Activated CD8-positive, alpha-beta T cell treated with anti-CD3 and anti-CD28 coated beads, Interleukin-2, amount 10 ng/mL, durations not matched to agents 7 days and 5 days (primary cell): Measurements from ENCODE around the gene CUL3. TPM values are rescaled to one million over a fixed set of nuclear protein-coding genes. Genes with fewer than 3 reads are reported as not detected.
"Not testable (repeated sequence)": the region's sequence is repeated elsewhere in the genome, so short reads cannot be mapped to it uniquely, and the experiment has no call there.

Source experiments
- ATAC-seq: fragments of 150-1000 bp; cut with Tn5 transposase; one replicate; pipeline ENCODE4 v1.10.0; 2021; ENCODE audit warnings: moderate library complexity
- CTCF ChIA-PET: fragments of 350-600 bp; sonication (Branson Sonifier 250); formaldehyde crosslinking; loops from one replicate; lab custom pipeline; 2021; ENCODE audit warnings: antibody characterized with exemption; lab: Charles Lee
- POLR2A ChIA-PET: fragments of 350-600 bp; sonication (Branson Sonifier 250); formaldehyde crosslinking; loops from one replicate; lab custom pipeline; 2021; ENCODE audit warnings: antibody characterized with exemption; lab: Charles Lee
- DNase-seq: peaks from one replicate; pipeline ENCODE4 v3.0.0-alpha.2; 2020
- H3K27ac Mint-ChIP-seq: one replicate; pipeline ENCODE4 v1.8.0; 2021; ENCODE audit warnings: mild to moderate bottlenecking, mixed read lengths
- H3K27me3 Mint-ChIP-seq: one replicate; pipeline ENCODE4 v1.8.0; 2021; ENCODE audit warnings: low read depth, mixed read lengths
- H3K36me3 Mint-ChIP-seq: one replicate; pipeline ENCODE4 v1.8.0; 2021; ENCODE audit warnings: low read depth, mixed read lengths
- H3K4me1 Mint-ChIP-seq: one replicate; pipeline ENCODE4 v1.8.0; 2021; ENCODE audit warnings: low read depth, mixed read lengths
- H3K4me3 Mint-ChIP-seq: one replicate; pipeline ENCODE4 v1.8.0; 2021; ENCODE audit warnings: mild to moderate bottlenecking, mixed read lengths
- H3K9me3 Mint-ChIP-seq: one replicate; pipeline ENCODE4 v1.8.0; 2022; ENCODE audit warnings: mixed read lengths; ENCODE audit not compliant: insufficient read depth
- total RNA-seq, 2 experiments: library from RNA; stranded (reverse); gene quantifications; one replicate each; pipeline ENCODE4 v1.2.3, GENCODE V29; 2021

The CUL3 gene
- total RNA-seq, 2 experiments from 2014 or later, result 77.9 to 82.0 TPM

DNA sequence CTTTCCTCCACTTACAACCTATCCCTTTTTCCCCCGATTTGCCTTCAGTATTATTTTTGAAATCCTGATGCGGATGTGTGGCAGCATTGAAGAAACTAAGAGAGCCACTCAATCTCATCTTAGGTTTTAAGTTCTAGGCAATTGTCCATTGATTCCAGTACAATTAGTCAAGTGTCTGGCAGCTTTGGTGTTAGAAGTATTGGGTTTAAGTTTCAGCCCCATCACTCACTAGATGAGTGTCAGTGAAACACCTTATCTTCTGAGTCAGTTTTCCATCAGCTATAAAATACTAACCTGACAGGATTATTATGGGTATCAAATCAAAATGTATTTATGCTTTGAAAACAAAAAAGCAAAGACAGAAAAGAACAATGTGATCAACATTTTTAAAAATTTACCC is 16.8 kb upstream of the CUL3 start:
- H3K4me3 Mint-ChIP-seq, result no peak overlapping the region
- H3K4me1 Mint-ChIP-seq, result peaks cover 10% of the 10 kb centered on the region
- POLR2A ChIA-PET, result interaction anchor here (1.5 kb wide), 1 partner anchor 16 kb away, joined by 5 read pairs; the partner anchor contains the start of gene CUL3
- peaks cover 8% of the 10 kb centered on the region for H3K9me3 Mint-ChIP-seq
- peaks cover 4% of the 10 kb centered on the region for H3K36me3 Mint-ChIP-seq
- H3K27me3 Mint-ChIP-seq, result peaks cover 4% of the 10 kb centered on the region
- no peak for ATAC-seq
- DNase-seq, result no peak
- H3K27ac Mint-ChIP-seq, result no peak overlapping the region
- CTCF ChIA-PET, result interaction anchor here (0.6 to 1.8 kb wide), 2 partner anchors 26 to 49 kb away, joined by 3 to 10 read pairs; no protein-coding TSS in a partner anchor

DNA sequence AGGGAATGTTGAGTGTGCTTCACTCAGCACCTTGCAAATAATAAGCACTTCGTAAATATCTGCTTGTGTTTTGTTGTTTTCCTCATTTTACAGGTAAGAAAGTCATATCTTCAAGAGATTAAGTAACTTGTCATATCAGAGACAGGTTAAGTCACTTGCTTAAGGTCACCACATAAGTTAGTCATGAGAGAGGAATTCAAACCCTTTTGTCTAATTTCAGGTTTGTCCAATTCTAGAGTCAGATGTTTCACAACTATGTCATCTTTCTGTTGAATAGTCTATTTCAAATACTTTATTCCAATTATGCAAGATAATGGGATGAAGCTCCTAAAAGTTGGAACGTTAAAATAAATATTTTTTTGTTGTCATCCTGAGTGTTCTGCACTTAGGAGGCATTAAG is 13.5 kb upstream of the CUL3 start:
- DNase-seq (no peak), ATAC-seq (no peak)
- Mint-ChIP-seq H3K27me3 (peaks cover 4% of the 10 kb centered on the region), H3K4me1 (peaks cover 10% of the 10 kb centered on the region), H3K27ac (no peak overlapping the region), H3K36me3 (peaks cover 4% of the 10 kb centered on the region), H3K9me3 (peaks cover 4% of the 10 kb centered on the region), H3K4me3 (no peak overlapping the region)
- ChIA-PET POLR2A (no interaction called here), CTCF (no interaction called here)

DNA sequence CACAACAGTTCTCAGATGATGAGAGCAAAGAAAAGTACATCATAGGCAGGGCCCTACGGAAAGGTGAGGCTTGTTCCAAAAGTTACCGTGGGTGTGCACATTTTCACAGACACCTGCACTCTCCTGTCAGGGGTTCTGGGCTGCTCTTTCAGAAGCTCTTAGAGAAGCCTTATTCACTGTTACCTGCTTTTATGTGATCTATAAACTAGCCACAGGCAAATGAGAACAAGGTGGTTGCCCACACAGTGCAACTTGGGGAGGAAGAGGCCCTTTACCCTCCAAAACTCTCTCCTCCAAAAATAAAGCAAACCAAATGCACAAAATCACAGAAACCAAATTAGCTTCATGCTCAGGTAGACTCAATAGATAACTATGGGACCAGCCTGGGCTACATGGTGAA is 11.1 kb upstream of the CUL3 start:
- DNase-seq (no peak), ATAC-seq (no peak)
- no peak overlapping the region for H3K27ac Mint-ChIP-seq
- no peaks in the 10 kb centered on the region for H3K4me1 Mint-ChIP-seq
- no peaks in the 10 kb centered on the region for H3K9me3 Mint-ChIP-seq
- no peaks in the 10 kb centered on the region for H3K36me3 Mint-ChIP-seq
- ChIA-PET CTCF (no interaction called here), POLR2A (no interaction called here)
- no peak overlapping the region for H3K4me3 Mint-ChIP-seq
- H3K27me3 Mint-ChIP-seq, result peaks cover 2% of the 10 kb centered on the region

DNA sequence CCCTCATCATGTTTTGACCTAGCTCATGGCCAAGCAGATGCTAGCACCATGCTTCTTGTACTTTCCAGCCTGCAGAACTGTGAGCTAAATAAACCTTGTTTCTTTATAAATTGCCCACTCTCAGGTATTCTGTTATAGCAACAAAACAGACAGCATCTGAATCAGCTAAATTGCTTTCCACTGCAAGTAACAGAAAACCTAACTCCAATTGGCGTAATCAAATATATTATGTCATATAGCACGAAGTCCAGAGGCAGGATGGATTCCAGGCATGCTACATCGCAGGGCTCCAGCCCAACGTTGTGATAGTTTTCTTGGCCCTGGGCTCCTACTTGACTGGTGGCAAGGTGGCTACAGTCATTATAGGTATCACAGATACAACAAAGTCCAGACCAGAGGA is 10.4 kb upstream of the CUL3 start:
- H3K36me3 Mint-ChIP-seq, result no peaks in the 10 kb centered on the region
- ChIA-PET CTCF (no interaction called here), POLR2A (no interaction called here)
- H3K27ac Mint-ChIP-seq, result no peak overlapping the region
- no peak overlapping the region for H3K4me3 Mint-ChIP-seq
- no peaks in the 10 kb centered on the region for H3K9me3 Mint-ChIP-seq
- no peak for DNase-seq
- no peaks in the 10 kb centered on the region for H3K4me1 Mint-ChIP-seq
- ATAC-seq, result no peak
- peaks cover 2% of the 10 kb centered on the region for H3K27me3 Mint-ChIP-seq

DNA sequence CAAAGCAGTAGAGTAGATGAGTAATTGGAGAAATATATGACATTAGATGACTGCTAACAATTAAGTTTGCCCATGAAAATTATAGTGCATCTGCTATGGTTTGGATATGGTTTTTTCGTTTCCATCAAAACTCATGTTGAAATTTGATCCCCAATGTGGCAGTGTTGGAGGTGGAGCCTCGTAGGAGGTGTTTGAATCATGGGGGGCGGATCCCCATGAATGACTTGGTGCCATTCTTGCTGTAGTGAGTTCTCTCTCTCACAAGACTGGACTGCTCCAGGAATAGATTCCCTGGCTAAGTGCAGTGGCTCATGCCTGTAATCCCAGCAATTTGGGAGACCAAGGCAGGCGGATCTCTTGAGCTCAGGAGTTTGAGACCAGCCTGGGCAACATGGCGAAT is 9.7 kb upstream of the CUL3 start:
- DNase-seq (no peak), ATAC-seq (no peak)
- Mint-ChIP-seq H3K27ac (no peak overlapping the region), H3K4me3 (no peak overlapping the region), H3K4me1 (no peaks in the 10 kb centered on the region), H3K27me3 (no peaks in the 10 kb centered on the region), H3K36me3 (no peaks in the 10 kb centered on the region), H3K9me3 (no peaks in the 10 kb centered on the region)
- ChIA-PET CTCF (no interaction called here), POLR2A (no interaction called here)

DNA sequence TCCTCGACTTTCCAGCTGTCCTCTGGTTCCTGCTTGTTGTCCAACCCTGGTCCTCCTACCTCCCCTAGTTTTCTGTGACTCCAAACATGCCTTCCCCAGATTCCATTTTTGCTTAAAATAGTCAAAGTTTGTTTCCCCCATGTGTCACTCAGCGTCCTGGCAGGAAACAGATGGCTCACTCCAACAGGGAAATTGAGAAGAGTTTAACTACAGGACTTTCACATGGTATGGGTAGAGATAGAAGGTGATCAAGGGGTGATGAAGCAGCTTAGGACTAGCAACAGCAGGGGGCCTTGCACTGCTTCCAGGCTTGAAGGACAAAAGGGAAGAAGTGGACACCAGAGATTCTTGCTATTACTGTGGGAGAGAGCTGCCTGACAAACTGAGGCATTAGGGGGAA is 6.1 kb upstream of the CUL3 start:
- H3K4me1 Mint-ChIP-seq, result peaks cover 15% of the 10 kb centered on the region
- H3K36me3 Mint-ChIP-seq, result no peaks in the 10 kb centered on the region
- ATAC-seq, result no peak
- POLR2A ChIA-PET, result no interaction called here
- no peak overlapping the region for H3K4me3 Mint-ChIP-seq
- H3K27me3 Mint-ChIP-seq, result no peaks in the 10 kb centered on the region
- CTCF ChIA-PET, result interaction anchor here (0.9 kb wide), 1 partner anchor 222 kb away, joined by 3 read pairs; no protein-coding TSS in a partner anchor
- no peak overlapping the region for H3K27ac Mint-ChIP-seq
- H3K9me3 Mint-ChIP-seq, result no peaks in the 10 kb centered on the region
- no peak for DNase-seq

DNA sequence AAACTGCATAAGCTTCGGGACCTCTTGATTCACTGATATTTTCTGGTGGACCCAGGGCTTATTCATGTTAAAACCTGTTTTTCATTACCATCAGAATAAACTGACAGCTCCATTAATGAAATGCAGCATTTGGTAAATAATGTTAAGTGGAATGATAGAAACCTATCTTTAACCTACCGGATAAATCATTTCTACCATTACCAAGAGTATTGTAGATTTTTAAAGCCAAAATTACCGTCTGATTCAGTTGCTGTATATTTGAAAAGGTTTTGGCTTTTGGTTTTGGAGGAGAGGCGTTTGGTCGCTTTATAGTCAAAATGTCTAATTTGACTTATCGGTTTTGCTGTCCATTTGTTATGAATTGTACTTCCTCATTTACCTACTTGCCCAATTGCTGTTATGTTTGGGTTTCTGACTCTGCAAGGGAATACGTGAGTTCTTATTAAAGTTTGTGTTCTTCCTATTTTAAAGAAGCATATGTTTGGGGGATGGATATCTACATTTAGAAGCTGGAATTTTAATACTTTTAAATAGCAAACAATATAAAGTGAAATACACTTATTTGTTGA is 1.0 kb upstream of the CUL3 start:
- no peak for DNase-seq
- H3K9me3 Mint-ChIP-seq, result no peaks in the 10 kb centered on the region
- H3K27me3 Mint-ChIP-seq, result no peaks in the 10 kb centered on the region
- peaks cover 19% of the 10 kb centered on the region for H3K36me3 Mint-ChIP-seq
- ChIA-PET POLR2A (interaction anchor here (0.5 to 3.9 kb wide), 13 partner anchors 10 to 812 kb away, joined by 3 to 32 read pairs (median 4); no protein-coding TSS in a partner anchor), CTCF (interaction anchor here (0.6 to 1.9 kb wide), 6 partner anchors 17 to 217 kb away, joined by 3 to 10 read pairs (median 4); no protein-coding TSS in a partner anchor)
- H3K4me1 Mint-ChIP-seq, result peaks cover 38% of the 10 kb centered on the region
- peak overlapping the region; percentile 97 for H3K27ac Mint-ChIP-seq
- H3K4me3 Mint-ChIP-seq, result peak overlapping the region; percentile 82
- no peak for ATAC-seq

DNA sequence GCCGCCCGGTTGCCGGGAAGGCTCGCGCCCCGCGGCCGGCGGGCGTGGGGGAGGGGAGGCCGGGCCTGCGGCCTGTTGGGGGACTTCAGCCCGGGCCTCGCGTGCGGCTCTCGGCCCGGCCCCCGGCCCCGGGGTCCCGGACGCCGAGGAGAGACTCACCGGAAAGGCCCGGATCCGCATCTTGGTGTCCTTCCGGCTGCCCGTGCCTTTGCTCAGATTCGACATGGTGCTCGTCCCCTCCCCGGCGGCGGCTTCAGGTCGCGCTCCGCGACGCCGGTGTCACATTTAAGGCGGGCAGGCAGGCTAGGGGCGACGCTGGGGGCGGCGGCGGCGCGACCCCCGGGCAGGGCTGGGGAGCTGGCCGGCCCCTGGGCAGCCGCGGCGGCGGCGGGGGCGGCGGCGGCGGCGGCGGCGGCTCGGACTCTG is 365 bp downstream of the CUL3 start:
- Mint-ChIP-seq H3K4me3 (peak overlapping the region; percentile 83), H3K36me3 (peaks cover 22% of the 10 kb centered on the region), H3K27ac (peak overlapping the region; percentile 94), H3K9me3 (no peaks in the 10 kb centered on the region), H3K4me1 (peaks cover 50% of the 10 kb centered on the region), H3K27me3 (no peaks in the 10 kb centered on the region)
- POLR2A ChIA-PET, result interaction anchor here (1.0 to 3.9 kb wide), 10 partner anchors 9 to 629 kb away, joined by 3 to 32 read pairs (median 4); no protein-coding TSS in a partner anchor
- CTCF ChIA-PET, result interaction anchor here (0.7 to 2.0 kb wide), 6 partner anchors 10 to 79 kb away, joined by 3 to 5 read pairs (median 4); no protein-coding TSS in a partner anchor
- peak; percentile 43 for ATAC-seq
- peak; percentile 74 for DNase-seq

DNA sequence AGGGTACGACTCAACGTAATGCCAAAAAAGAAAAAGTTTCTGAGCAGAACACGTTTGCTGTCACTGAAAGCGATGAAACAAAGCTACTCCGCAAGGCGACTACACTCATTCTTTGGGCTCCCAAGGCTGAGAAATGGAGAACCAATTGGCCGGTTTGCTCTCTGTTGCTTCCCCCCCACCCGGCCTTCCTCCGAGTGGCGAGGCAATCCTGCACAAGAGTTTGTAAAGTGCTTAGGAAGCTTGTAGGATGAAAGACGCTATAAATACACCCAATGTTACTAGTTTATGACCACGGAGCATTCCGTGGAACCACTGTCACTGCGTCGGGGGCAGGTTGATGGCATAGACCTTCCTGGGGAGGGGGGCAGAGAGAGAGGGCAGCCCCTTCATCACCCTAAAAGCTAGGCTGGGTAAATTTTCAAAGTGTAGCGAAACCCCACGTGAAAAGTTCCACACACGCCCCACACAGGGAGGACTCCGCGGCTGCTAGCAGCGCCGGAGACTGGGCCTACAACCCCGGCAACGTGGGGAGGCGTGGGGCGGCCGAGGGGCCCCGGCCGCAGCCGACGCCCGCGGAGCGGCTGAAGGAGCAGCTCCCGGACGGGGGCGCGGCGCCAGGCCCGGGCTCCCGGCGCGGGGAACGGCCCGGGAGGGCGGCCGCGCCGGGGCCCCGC is 915 bp downstream of the CUL3 start:
- Mint-ChIP-seq H3K36me3 (peaks cover 22% of the 10 kb centered on the region), H3K27ac (peak overlapping the region; percentile 91), H3K4me1 (peaks cover 55% of the 10 kb centered on the region), H3K27me3 (no peaks in the 10 kb centered on the region), H3K9me3 (no peaks in the 10 kb centered on the region), H3K4me3 (peak overlapping the region; percentile 98)
- ChIA-PET POLR2A (interaction anchor here (0.7 to 3.9 kb wide), 7 partner anchors 8 to 64 kb away, joined by 3 to 32 read pairs (median 3); no protein-coding TSS in a partner anchor), CTCF (interaction anchor here (0.7 to 2.0 kb wide), 5 partner anchors 9 to 78 kb away, joined by 3 to 5 read pairs (median 3); no protein-coding TSS in a partner anchor)
- ATAC-seq, result peak; percentile 0
- DNase-seq, result peak; percentile 42

DNA sequence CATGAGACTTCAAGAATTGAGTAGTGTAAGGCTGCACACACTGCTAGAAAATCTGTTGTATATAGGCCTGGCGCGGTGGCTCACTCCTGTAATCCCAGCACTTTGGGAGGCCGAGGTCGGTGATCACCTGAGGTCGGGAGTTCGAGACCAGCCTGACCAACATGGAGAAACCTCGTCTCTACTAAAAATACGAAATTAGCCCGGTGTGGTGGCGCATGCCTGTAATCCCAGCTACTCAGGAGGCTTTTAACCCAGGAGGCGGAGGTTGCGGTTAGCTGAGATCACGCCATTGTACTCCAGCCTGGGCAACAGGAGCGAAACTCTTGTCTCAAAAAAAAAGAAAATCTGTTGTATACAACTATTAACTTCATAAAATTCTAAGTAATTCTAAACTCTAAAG is 2.1 kb downstream of the CUL3 start:
- not testable (repeated sequence) for ATAC-seq, H3K27me3 Mint-ChIP-seq, DNase-seq, H3K9me3 Mint-ChIP-seq, H3K27ac Mint-ChIP-seq
- ChIA-PET CTCF (interaction anchor here (1.8 kb wide), 1 partner anchor 11 kb away, joined by 4 read pairs; no protein-coding TSS in a partner anchor), POLR2A (interaction anchor here (3.9 kb wide), 1 partner anchor 62 kb away, joined by 32 read pairs; no protein-coding TSS in a partner anchor)
- Mint-ChIP-seq H3K4me1 (peaks cover 58% of the 10 kb centered on the region), H3K4me3 (peak overlapping the region; percentile 98), H3K36me3 (peaks cover 22% of the 10 kb centered on the region)

DNA sequence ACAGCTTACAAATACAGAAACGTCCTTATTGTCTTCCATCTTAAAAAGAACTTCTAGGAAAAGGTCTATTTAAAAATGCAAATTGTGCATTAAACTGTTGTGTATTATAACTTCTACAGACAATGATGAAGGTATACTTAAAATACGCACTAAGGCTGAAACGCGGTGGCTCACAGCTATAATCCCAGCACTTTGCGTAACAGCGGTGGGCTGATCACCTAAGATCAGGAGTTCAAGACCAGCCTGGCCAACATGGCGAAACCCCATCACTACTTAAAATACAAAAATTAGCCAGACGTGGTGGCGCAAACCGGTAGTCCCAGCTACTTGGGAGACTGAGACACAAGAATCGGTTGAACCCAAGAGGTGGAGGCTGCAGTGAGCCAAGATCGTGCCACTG is 4.9 kb downstream of the CUL3 start:
- DNase-seq, result no peak
- Mint-ChIP-seq H3K9me3 (no peaks in the 10 kb centered on the region), H3K4me1 (peaks cover 69% of the 10 kb centered on the region), H3K4me3 (no peak overlapping the region), H3K27me3 (no peaks in the 10 kb centered on the region), H3K27ac (no peak overlapping the region), H3K36me3 (peaks cover 27% of the 10 kb centered on the region)
- ChIA-PET POLR2A (no interaction called here), CTCF (interaction anchor here (1.3 to 1.7 kb wide), 3 partner anchors 46 to 105 kb away, joined by 3 to 5 read pairs (median 4); no protein-coding TSS in a partner anchor)
- no peak for ATAC-seq
